K562 (cell line): ENCODE data around the gene TSC1. TPM values are rescaled to one million over a fixed set of nuclear protein-coding genes. Genes with fewer than 3 reads are reported as not detected.

Experiments
- BMI1 ChIP-seq: fragments of 150-350 bp; IDR thresholded peaks from 2 replicates; pipeline ENCODE4 v1.6.1; 2014; ENCODE audit warnings: low read length
- C11orf30 ChIP-seq: fragments of 450-650 bp; IDR thresholded peaks from 2 replicates; pipeline ENCODE4 v1.6.1; 2016; ENCODE audit warnings: low read depth, mild to moderate bottlenecking
- CREBBP ChIP-seq: IDR thresholded peaks from one replicate; pipeline ENCODE4 v1.6.1; 2012; ENCODE audit warnings: low read depth, mild to moderate bottlenecking, control low read depth, inconsistent platforms, low read length
- ETS2 ChIP-seq: IDR thresholded peaks from 2 replicates; pipeline ENCODE4 v1.6.1; 2016; ENCODE audit warnings: borderline replicate concordance, missing genetic modification characterization, mild to moderate bottlenecking, moderate library complexity, missing compliant biosample characterization; ENCODE audit not compliant: poor library complexity, severe bottlenecking
- FOSL1 ChIP-seq: fragments of 200-800 bp; sonication (Bioruptor generic); conservative IDR thresholded peaks from 2 replicates; pipeline ENCODE4 v1.6.1; 2016; ENCODE audit warnings: missing genetic modification characterization, missing compliant biosample characterization
- FUS ChIP-seq: fragments of 200-400 bp; formaldehyde crosslinking; optimal IDR thresholded peaks from 2 replicates; pipeline ENCODE3; 2017; ENCODE audit warnings: low read depth, low read length
- HIVEP1 ChIP-seq: fragments of 250-450 bp; sonication (Bioruptor Pico); IDR thresholded peaks from 2 replicates; pipeline ENCODE4 v1.4.0; 2020; ENCODE audit warnings: mild to moderate bottlenecking
- JUND ChIP-seq, 2 experiments: IDR thresholded peaks; 2 replicates in 1 of 2; 3 replicates in 1 of 2; pipeline ENCODE4 v1.6.1; 2011; ENCODE audit warnings: borderline replicate concordance in 2 of 2, low read depth in 2 of 2, low read length in 2 of 2, improper control_type of control experiment in 1 of 2, missing biosample characterization in 1 of 2, missing genetic modification characterization in 1 of 2, missing genetic modification reagents in 1 of 2
- LEF1 ChIP-seq: fragments of 450-650 bp; IDR thresholded peaks from 2 replicates; pipeline ENCODE4 v1.6.1; 2016; ENCODE audit warnings: mild to moderate bottlenecking
- MTA3 ChIP-seq: fragments of 450-650 bp; formaldehyde crosslinking; IDR thresholded peaks from 2 replicates; pipeline ENCODE4 v1.6.1; 2017; ENCODE audit warnings: mild to moderate bottlenecking, borderline replicate concordance
- NR2C2 ChIP-seq, 2 experiments: fragments of 200-800 bp in 1 of 2; sonication (Bioruptor generic) in 1 of 2; sonication (generic) in 1 of 2; formaldehyde crosslinking in 1 of 2; IDR thresholded peaks; 2 replicates each; pipeline versions ENCODE4 v1.6.1 to v1.8.0; 2016 to 2022; ENCODE audit warnings: mild to moderate bottlenecking in 1 of 2, missing compliant biosample characterization in 1 of 2, missing genetic modification characterization in 1 of 2, missing genetic modification reagents in 1 of 2
- PCBP1 ChIP-seq: fragments of 200-400 bp; formaldehyde crosslinking; IDR thresholded peaks from 2 replicates; pipeline ENCODE4 v1.6.1; 2018; ENCODE audit warnings: mild to moderate bottlenecking, low read depth, low read length; ENCODE audit not compliant: poor library complexity, severe bottlenecking
- POLR2G ChIP-seq: fragments of 200-400 bp; formaldehyde crosslinking; IDR thresholded peaks from 2 replicates; pipeline ENCODE4 v1.6.1; 2017; ENCODE audit warnings: low read depth, mild to moderate bottlenecking, antibody characterized with exemption, low read length, moderate library complexity
- RAD21 ChIP-seq, 2 experiments: fragments of 250-450 bp in 1 of 2; fragments of 450-650 bp in 1 of 2; sonication (Bioruptor Pico) in 1 of 2; formaldehyde crosslinking in 1 of 2; IDR thresholded peaks in 1 of 2; conservative IDR thresholded peaks in 1 of 2; 2 replicates each; pipeline versions ENCODE4 v1.4.0 to v1.8.0; 2020 to 2022; ENCODE audit warnings: mild to moderate bottlenecking in 2 of 2, moderate library complexity in 1 of 2
- RBFOX2 ChIP-seq: fragments of 200-400 bp; formaldehyde crosslinking; IDR thresholded peaks from 2 replicates; pipeline ENCODE4 v1.6.1; 2017; ENCODE audit warnings: low read depth, mild to moderate bottlenecking, low read length, moderate library complexity
- TARDBP ChIP-seq: fragments of 450-650 bp; IDR thresholded peaks from 2 replicates; pipeline ENCODE4 v1.6.1; 2016
- ZBTB7A ChIP-seq: IDR thresholded peaks from 2 replicates; pipeline ENCODE4 v1.6.1; 2011; ENCODE audit warnings: low read depth, mild to moderate bottlenecking, low read length, moderate library complexity, borderline replicate concordance; ENCODE audit not compliant: control insufficient read depth
- ZNF140 ChIP-seq: fragments of 250-450 bp; sonication (Bioruptor Pico); IDR thresholded peaks from 2 replicates; pipeline ENCODE4 v1.8.0; 2021; ENCODE audit warnings: moderate library complexity, mild to moderate bottlenecking, inconsistent platforms
- polyA plus RNA-seq, 8 experiments: library from polyadenylated mRNA; depleted of rRNA in 4 of 8; stranded (reverse) in 5 of 8; unstranded in 3 of 8; fragments of >200 nt; fragmentation: Nextera tagmentation in 2 of 8; fragmentation: Illumina TruSeq in 1 of 8; extraction: Ambion mirVana in 2 of 8; extraction: Trizol in 1 of 8; gene quantifications; 2 replicates each; pipeline versions ENCODE4 v1.2.1 to v1.2.3, GENCODE V29; 2011 to 2014; ENCODE audit warnings: inconsistent platforms in 1 of 8, missing spikeins in 1 of 8
- total RNA-seq, 7 experiments: library from RNA; depleted of rRNA in 6 of 7; stranded (reverse); fragments of >200 nt in 6 of 7; fragmentation: Illumina TruSeq in 2 of 7; extraction: Trizol in 2 of 7; gene quantifications; 2 replicates each; pipeline versions ENCODE4 v1.2.1 to v1.2.3, GENCODE V29; 2011 to 2021; ENCODE audit warnings: low replicate concordance in 1 of 7
- TF ChIP-seq, protein P1 (sequence below): sonication (generic); formaldehyde crosslinking; IDR thresholded peaks from 2 replicates; pipeline ENCODE4 v1.8.1; 2023; ENCODE audit warnings: mild to moderate bottlenecking, missing genetic modification reagents
- TF ChIP-seq, protein P2 (sequence below): fragments of 450-650 bp; formaldehyde crosslinking; IDR thresholded peaks from 2 replicates; pipeline ENCODE4 v1.4.0; 2022; ENCODE audit warnings: mild to moderate bottlenecking, moderate library complexity
- TF ChIP-seq, protein P3 (sequence below): fragments of 450-650 bp; IDR thresholded peaks from 2 replicates; pipeline ENCODE4 v1.7.0; 2016; ENCODE audit warnings: borderline replicate concordance

Gene TSC1
- total and polyA plus RNA-seq, 9 of the 15 experiments (the other 6 are each of a cell fraction or from before 2014, with no cell fraction given) = 6.9 to 37.6 (median 18.6) TPM

DNA sequence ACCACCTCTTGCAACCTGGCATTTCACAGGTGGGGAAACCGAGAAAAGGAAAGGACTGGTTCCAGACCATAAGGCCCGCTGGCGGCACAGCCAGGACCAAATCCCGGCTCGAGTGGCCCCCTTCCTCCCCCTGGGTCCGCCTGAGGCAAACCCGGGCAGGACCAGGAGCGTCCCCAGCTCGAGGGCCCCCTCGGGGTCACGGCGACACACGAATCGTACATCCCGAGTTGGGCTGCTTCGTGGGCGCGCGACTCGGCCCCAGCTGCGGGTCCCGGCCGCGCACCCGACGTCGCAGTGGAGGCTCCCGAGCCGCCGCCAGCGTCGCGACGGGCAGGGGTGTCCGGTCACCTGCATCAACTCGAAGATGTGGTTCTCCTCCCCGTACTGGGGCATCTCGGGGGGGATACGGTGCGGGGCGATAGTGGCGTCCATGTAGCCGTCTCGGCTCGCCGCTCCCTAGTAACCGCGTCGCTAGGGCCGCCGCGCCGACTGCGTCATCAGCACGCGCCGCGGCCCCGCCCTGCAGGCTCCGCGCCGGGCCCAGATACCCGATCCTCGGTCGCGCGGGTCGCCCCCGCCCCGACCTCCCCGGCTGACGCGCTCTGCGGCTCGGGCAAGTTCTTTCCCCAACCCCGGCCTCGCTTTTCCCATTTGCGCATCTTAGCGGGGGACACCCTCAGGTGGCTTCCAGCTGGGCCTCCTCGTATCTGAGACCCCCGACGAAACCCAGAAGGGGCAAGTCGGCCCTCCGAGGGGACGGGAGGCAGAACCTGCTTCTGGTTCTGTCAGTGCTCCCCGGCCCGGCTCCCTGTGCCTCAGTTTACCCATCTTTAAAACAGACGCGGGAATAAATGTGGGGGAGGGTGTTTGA lies 66.4 kb downstream of the TSC1 start, which contains the start of gene AK8 (continued):
- TF ChIP-seq NR2C2 (CRISPR knock-in tag; IDR thresholded peaks at IDR 0.05) = no peak
- TF ChIP-seq NR2C2 (tag; IDR thresholded peaks at IDR 0.05) = peak; percentile 63
- TF ChIP-seq ZBTB7A = peak; percentile 90
- TF ChIP-seq, protein P1, sequence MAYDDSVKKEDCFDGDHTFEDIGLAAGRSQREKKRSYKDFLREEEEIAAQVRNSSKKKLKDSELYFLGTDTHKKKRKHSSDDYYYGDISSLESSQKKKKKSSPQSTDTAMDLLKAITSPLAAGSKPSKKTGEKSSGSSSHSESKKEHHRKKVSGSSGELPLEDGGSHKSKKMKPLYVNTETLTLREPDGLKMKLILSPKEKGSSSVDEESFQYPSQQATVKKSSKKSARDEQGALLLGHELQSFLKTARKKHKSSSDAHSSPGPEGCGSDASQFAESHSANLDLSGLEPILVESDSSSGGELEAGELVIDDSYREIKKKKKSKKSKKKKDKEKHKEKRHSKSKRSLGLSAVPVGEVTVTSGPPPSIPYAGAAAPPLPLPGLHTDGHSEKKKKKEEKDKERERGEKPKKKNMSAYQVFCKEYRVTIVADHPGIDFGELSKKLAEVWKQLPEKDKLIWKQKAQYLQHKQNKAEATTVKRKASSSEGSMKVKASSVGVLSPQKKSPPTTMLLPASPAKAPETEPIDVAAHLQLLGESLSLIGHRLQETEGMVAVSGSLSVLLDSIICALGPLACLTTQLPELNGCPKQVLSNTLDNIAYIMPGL = no peak
- TF ChIP-seq C11orf30 = peak; percentile 61; the same call in 1 of the 2 replicates
- TF ChIP-seq FUS = no peak
- TF ChIP-seq HIVEP1 (CRISPR knock-in tag) = no peak
- no peak for TF ChIP-seq RAD21 (CRISPR knock-in tag; conservative IDR thresholded peaks at IDR 0.05 in 1 of 2, IDR thresholded peaks at IDR 0.05 in 1 of 2)
- no peak for TF ChIP-seq ETS2 (tag)
- no peak for TF ChIP-seq CREBBP
- TF ChIP-seq BMI1 = no peak; the same call in 1 of the 2 replicates
- TF ChIP-seq, protein P2, sequence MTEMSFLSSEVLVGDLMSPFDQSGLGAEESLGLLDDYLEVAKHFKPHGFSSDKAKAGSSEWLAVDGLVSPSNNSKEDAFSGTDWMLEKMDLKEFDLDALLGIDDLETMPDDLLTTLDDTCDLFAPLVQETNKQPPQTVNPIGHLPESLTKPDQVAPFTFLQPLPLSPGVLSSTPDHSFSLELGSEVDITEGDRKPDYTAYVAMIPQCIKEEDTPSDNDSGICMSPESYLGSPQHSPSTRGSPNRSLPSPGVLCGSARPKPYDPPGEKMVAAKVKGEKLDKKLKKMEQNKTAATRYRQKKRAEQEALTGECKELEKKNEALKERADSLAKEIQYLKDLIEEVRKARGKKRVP (CRISPR knock-in tag) = no peak
- 0 out of 2 replicates have a peak, but pooled peaks have one; percentile 54 for TF ChIP-seq TARDBP
- TF ChIP-seq FOSL1 (tag) = no peak
- peak; percentile 65; the same call in 1 of the 2 replicates for TF ChIP-seq MTA3
- TF ChIP-seq RBFOX2 = peak; percentile 77
- peak; percentile 41; the same call in 1 of the 2 replicates for TF ChIP-seq JUND (IDR thresholded peaks at IDR 0.05; ENCODE audit: borderline replicate concordance, low read depth, low read length)
- TF ChIP-seq JUND (tag; IDR thresholded peaks at IDR 0.05; ENCODE audit: borderline replicate concordance, low read depth, low read length) = no peak; the same call in 2 of the 3 replicates
- TF ChIP-seq, protein P3, sequence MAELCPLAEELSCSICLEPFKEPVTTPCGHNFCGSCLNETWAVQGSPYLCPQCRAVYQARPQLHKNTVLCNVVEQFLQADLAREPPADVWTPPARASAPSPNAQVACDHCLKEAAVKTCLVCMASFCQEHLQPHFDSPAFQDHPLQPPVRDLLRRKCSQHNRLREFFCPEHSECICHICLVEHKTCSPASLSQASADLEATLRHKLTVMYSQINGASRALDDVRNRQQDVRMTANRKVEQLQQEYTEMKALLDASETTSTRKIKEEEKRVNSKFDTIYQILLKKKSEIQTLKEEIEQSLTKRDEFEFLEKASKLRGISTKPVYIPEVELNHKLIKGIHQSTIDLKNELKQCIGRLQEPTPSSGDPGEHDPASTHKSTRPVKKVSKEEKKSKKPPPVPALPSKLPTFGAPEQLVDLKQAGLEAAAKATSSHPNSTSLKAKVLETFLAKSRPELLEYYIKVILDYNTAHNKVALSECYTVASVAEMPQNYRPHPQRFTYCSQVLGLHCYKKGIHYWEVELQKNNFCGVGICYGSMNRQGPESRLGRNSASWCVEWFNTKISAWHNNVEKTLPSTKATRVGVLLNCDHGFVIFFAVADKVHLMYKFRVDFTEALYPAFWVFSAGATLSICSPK = no peak
- peak; percentile 81 for TF ChIP-seq POLR2G
- TF ChIP-seq PCBP1 = peak; percentile 94
- TF ChIP-seq ZNF140 (CRISPR knock-in tag) = no peak
- TF ChIP-seq LEF1 = no peak
